ENCODE results near the gene SH3PXD2A.

The SH3PXD2A gene

GRCh38 chr10:103890194-103890658 is 34.9 kb upstream of the SH3PXD2A start:
- H3K4me1 ChIP-seq (ENCODE audit: control insufficient read depth, insufficient read depth, low read length), result no peaks in the 10 kb centered on the region

GRCh38 chr10:103889121-103889720 is 33.8 kb upstream of the SH3PXD2A start:
- Histone ChIP-seq H3K4me1 (ENCODE audit: control insufficient read depth, insufficient read depth, low read length) (no peaks in the 10 kb centered on the region), H3K4me3 (ENCODE audit: low read length) (no peak overlapping the region), H3K9me3 (ENCODE audit: control insufficient read depth, insufficient read depth, low read length) (no peaks in the 10 kb centered on the region), H3K36me3 (ENCODE audit: control insufficient read depth, insufficient read depth, low read length) (0 out of 2 replicates have a peak, but pooled peaks cover 3% of the 10 kb centered on the region), H3K27ac (ENCODE audit: low read length) (no peak overlapping the region), H3K27me3 (ENCODE audit: control insufficient read depth, insufficient read depth, low read length) (no peaks in the 10 kb centered on the region)
- DNase-seq (ENCODE audit: low read depth, low spot score), result no peak
- WGBS (ENCODE audit: insufficient coverage, insufficient read length), result no CpG with 5 or more reads among the region's 2 CpGs

More at GRCh38 chr10:103890194-103890658, 34.9 kb upstream of the SH3PXD2A start:
- no peaks in the 10 kb centered on the region for H3K27me3 ChIP-seq (ENCODE audit: control insufficient read depth, insufficient read depth, low read length)
- WGBS (ENCODE audit: insufficient coverage, insufficient read length), result no CpG with 5 or more reads among the region's 4 CpGs
- no peak for DNase-seq (ENCODE audit: low read depth, low spot score)
- no peaks in the 10 kb centered on the region for H3K9me3 ChIP-seq (ENCODE audit: control insufficient read depth, insufficient read depth, low read length)
- 0 out of 2 replicates have a peak, but pooled peaks cover 3% of the 10 kb centered on the region for H3K36me3 ChIP-seq (ENCODE audit: control insufficient read depth, insufficient read depth, low read length)
- no peak overlapping the region for H3K4me3 ChIP-seq (ENCODE audit: low read length)
- H3K27ac ChIP-seq (ENCODE audit: low read length), result no peak overlapping the region

GRCh38 chr10:103888113-103888841 is 32.9 kb upstream of the SH3PXD2A start:
- no peak overlapping the region for H3K4me3 ChIP-seq (ENCODE audit: low read length)
- DNase-seq (ENCODE audit: low read depth, low spot score), result no peak
- H3K36me3 ChIP-seq (ENCODE audit: control insufficient read depth, insufficient read depth, low read length), result 0 out of 2 replicates have a peak, but pooled peaks cover 3% of the 10 kb centered on the region
- no peak overlapping the region for H3K27ac ChIP-seq (ENCODE audit: low read length)
- no peaks in the 10 kb centered on the region for H3K9me3 ChIP-seq (ENCODE audit: control insufficient read depth, insufficient read depth, low read length)
- WGBS (ENCODE audit: insufficient coverage, insufficient read length), result no CpG with 5 or more reads among the region's 6 CpGs
- H3K4me1 ChIP-seq (ENCODE audit: control insufficient read depth, insufficient read depth, low read length), result no peaks in the 10 kb centered on the region
- no peaks in the 10 kb centered on the region for H3K27me3 ChIP-seq (ENCODE audit: control insufficient read depth, insufficient read depth, low read length)

- Histone ChIP-seq H3K4me1 (ENCODE audit: control insufficient read depth, insufficient read depth, low read length) (no peaks in the 10 kb centered on the region), H3K9me3 (ENCODE audit: control insufficient read depth, insufficient read depth, low read length) (no peaks in the 10 kb centered on the region), H3K27me3 (ENCODE audit: control insufficient read depth, insufficient read depth, low read length) (no peaks in the 10 kb centered on the region), H3K36me3 (ENCODE audit: control insufficient read depth, insufficient read depth, low read length) (0 out of 2 replicates have a peak, but pooled peaks cover 4% of the 10 kb centered on the region), H3K4me3 (ENCODE audit: low read length) (no peak overlapping the region), H3K27ac (ENCODE audit: low read length) (no peak overlapping the region)
- DNase-seq (ENCODE audit: low read depth, low spot score), result no peak
- WGBS (ENCODE audit: insufficient coverage, insufficient read length), result no CpG with 5 or more reads among the region's 6 CpGs
Observed at GRCh38 chr10:103885617-103886016, 30.2 kb upstream of the SH3PXD2A start.

- no CpG with 5 or more reads among the region's 3 CpGs for WGBS (ENCODE audit: insufficient coverage, insufficient read length)
- Histone ChIP-seq H3K9me3 (ENCODE audit: control insufficient read depth, insufficient read depth, low read length) (no peaks in the 10 kb centered on the region), H3K4me1 (ENCODE audit: control insufficient read depth, insufficient read depth, low read length) (no peaks in the 10 kb centered on the region), H3K27me3 (ENCODE audit: control insufficient read depth, insufficient read depth, low read length) (no peaks in the 10 kb centered on the region), H3K27ac (ENCODE audit: low read length) (no peak overlapping the region), H3K36me3 (ENCODE audit: control insufficient read depth, insufficient read depth, low read length) (0 out of 2 replicates have a peak, but pooled peaks cover 4% of the 10 kb centered on the region), H3K4me3 (ENCODE audit: low read length) (no peak overlapping the region)
- DNase-seq (ENCODE audit: low read depth, low spot score), result peak; percentile 37
Observed at GRCh38 chr10:103884681-103885139, 29.3 kb upstream of the SH3PXD2A start.

- Histone ChIP-seq H3K36me3 (ENCODE audit: control insufficient read depth, insufficient read depth, low read length) (peaks cover 4% of the 10 kb centered on the region; the same call in 1 of the 2 replicates), H3K4me3 (ENCODE audit: low read length) (no peak overlapping the region), H3K9me3 (ENCODE audit: control insufficient read depth, insufficient read depth, low read length) (no peaks in the 10 kb centered on the region), H3K27ac (ENCODE audit: low read length) (no peak overlapping the region), H3K4me1 (ENCODE audit: control insufficient read depth, insufficient read depth, low read length) (no peaks in the 10 kb centered on the region), H3K27me3 (ENCODE audit: control insufficient read depth, insufficient read depth, low read length) (no peaks in the 10 kb centered on the region)
- DNase-seq (ENCODE audit: low read depth, low spot score), result no peak
- WGBS (ENCODE audit: insufficient coverage, insufficient read length), result no CpG with 5 or more reads among the region's 8 CpGs
Observed at GRCh38 chr10:103882285-103883007, 27.1 kb upstream of the SH3PXD2A start.

- no peak overlapping the region for H3K27ac ChIP-seq (ENCODE audit: low read length)
- no peaks in the 10 kb centered on the region for H3K9me3 ChIP-seq (ENCODE audit: control insufficient read depth, insufficient read depth, low read length)
- DNase-seq (ENCODE audit: low read depth, low spot score), result no peak
- H3K4me1 ChIP-seq (ENCODE audit: control insufficient read depth, insufficient read depth, low read length), result no peaks in the 10 kb centered on the region
- peaks cover 4% of the 10 kb centered on the region; the same call in 1 of the 2 replicates for H3K36me3 ChIP-seq (ENCODE audit: control insufficient read depth, insufficient read depth, low read length)
- no peaks in the 10 kb centered on the region for H3K27me3 ChIP-seq (ENCODE audit: control insufficient read depth, insufficient read depth, low read length)
- no CpG with 5 or more reads among the region's 15 CpGs for WGBS (ENCODE audit: insufficient coverage, insufficient read length)
- H3K4me3 ChIP-seq (ENCODE audit: low read length), result no peak overlapping the region
Observed at GRCh38 chr10:103881416-103882284, 26.3 kb upstream of the SH3PXD2A start.

GRCh38 chr10:103879831-103880230 is 24.5 kb upstream of the SH3PXD2A start:
- no peak overlapping the region for H3K27ac ChIP-seq (ENCODE audit: low read length)
- H3K4me1 ChIP-seq (ENCODE audit: control insufficient read depth, insufficient read depth, low read length), result no peaks in the 10 kb centered on the region
- H3K27me3 ChIP-seq (ENCODE audit: control insufficient read depth, insufficient read depth, low read length), result no peaks in the 10 kb centered on the region
- no peak overlapping the region for H3K4me3 ChIP-seq (ENCODE audit: low read length)
- DNase-seq (ENCODE audit: low read depth, low spot score), result no peak
- peaks cover 4% of the 10 kb centered on the region; the same call in 1 of the 2 replicates for H3K36me3 ChIP-seq (ENCODE audit: control insufficient read depth, insufficient read depth, low read length)
- H3K9me3 ChIP-seq (ENCODE audit: control insufficient read depth, insufficient read depth, low read length), result no peaks in the 10 kb centered on the region
- WGBS (ENCODE audit: insufficient coverage, insufficient read length), result no CpG with 5 or more reads among the region's 7 CpGs

- no peak for DNase-seq (ENCODE audit: low read depth, low spot score)
- Histone ChIP-seq H3K36me3 (ENCODE audit: control insufficient read depth, insufficient read depth, low read length) (peaks cover 4% of the 10 kb centered on the region; the same call in 1 of the 2 replicates), H3K9me3 (ENCODE audit: control insufficient read depth, insufficient read depth, low read length) (no peaks in the 10 kb centered on the region), H3K27me3 (ENCODE audit: control insufficient read depth, insufficient read depth, low read length) (no peaks in the 10 kb centered on the region), H3K27ac (ENCODE audit: low read length) (no peak overlapping the region), H3K4me1 (ENCODE audit: control insufficient read depth, insufficient read depth, low read length) (no peaks in the 10 kb centered on the region), H3K4me3 (ENCODE audit: low read length) (no peak overlapping the region)
- WGBS (ENCODE audit: insufficient coverage, insufficient read length), result no CpG with 5 or more reads among the region's 9 CpGs
Observed at GRCh38 chr10:103879409-103879808, 24.0 kb upstream of the SH3PXD2A start.

All from iPS DF 6.9 (cell line).